ENCODE results near the gene RYR2. TPM values are rescaled to one million over a fixed set of nuclear protein-coding genes. Genes with fewer than 3 reads are reported as not detected.

RYR2 gene
- total and polyA plus RNA-seq, 9 of the 15 experiments (the other 6 are each of a cell fraction or from before 2014, with no cell fraction given) = 0.03 to 0.42 (median 0.14) TPM

DNA sequence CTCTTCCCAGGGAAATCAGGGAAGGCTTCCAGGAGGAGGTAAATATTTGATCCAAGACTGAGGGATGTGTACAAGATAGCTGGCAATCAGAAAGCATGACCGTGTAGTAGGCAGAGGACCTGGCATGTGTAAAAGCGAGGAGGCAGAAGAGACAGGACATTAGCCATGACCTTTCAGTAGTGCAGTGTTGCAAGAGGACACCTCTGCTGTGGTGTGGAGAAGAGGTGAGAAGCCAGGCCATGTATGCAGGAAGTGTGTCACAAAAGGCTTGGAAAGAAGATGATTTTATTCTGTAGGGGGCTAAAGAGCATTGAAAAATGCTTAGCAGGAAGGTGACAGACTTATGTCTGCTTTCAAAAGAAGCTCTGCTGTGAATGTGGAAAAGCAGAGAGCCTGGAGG is 467.8 kb downstream of the RYR2 start:
- Histone ChIP-seq H3K9me3 (replicated peaks; ENCODE audit: control insufficient read depth, insufficient read depth, low read depth, low read length) (no peaks in the 10 kb centered on the region), H3K27me3 (ENCODE audit: control insufficient read depth in 2 of 2, insufficient read depth in 2 of 2, low read length in 2 of 2) (no peaks in the 10 kb centered on the region), H3K9ac (ENCODE audit: insufficient read depth in 1 of 2, low read depth in 2 of 2, low read length in 2 of 2) (no peak overlapping the region), H3K36me3 (ENCODE audit: control insufficient read depth, insufficient read depth, low read length) (no peaks in the 10 kb centered on the region), H2AFZ (ENCODE audit: low read depth, low read length) (no peak overlapping the region), H4K20me1 (replicated peaks; ENCODE audit: control insufficient read depth, insufficient read depth, low read length) (no peaks in the 10 kb centered on the region), H3K4me1 (replicated peaks in 1 of 2; ENCODE audit: control insufficient read depth in 2 of 2, insufficient read depth in 2 of 2, low read length in 2 of 2) (no peaks in the 10 kb centered on the region), H3K27ac (ENCODE audit: extremely low read depth, low read depth, low read length) (no peak overlapping the region), H3K4me2 (ENCODE audit: insufficient read depth, low read length) (no peak overlapping the region), H3K9me1 (ENCODE audit: control insufficient read depth, insufficient read depth, low read length) (no peaks in the 10 kb centered on the region), H3K4me3 (no peak overlapping the region), H3K79me2 (ENCODE audit: control insufficient read depth, insufficient read depth, low read length) (no peaks in the 10 kb centered on the region)
- intact Hi-C loops (cut with micrococcal nuclease) (no loop called here), in situ Hi-C loops (cut with MboI) (no loop called here)
- BruUV-seq (replicated peaks) = no TSS peak
- FAIRE-seq (no peak), DNase-seq (ENCODE audit: extremely low read depth in 1 of 4, low spot score in 3 of 4) (no peak), ATAC-seq (no peak)
- CTCF ChIA-PET (ENCODE audit: low intra/inter-chr PET ratio) = no interaction called here
- 0% methylated on average over 2 of the region's 2 CpGs for WGBS (ENCODE audit: insufficient coverage, low coverage, missing lambda C conversion rate)
- TF ChIP-seq BRCA1 (IDR thresholded peaks at IDR 0.05) (no peak), BRCA1 (CRISPR knock-in tag; IDR thresholded peaks at IDR 0.05) (no peak), PREB (CRISPR knock-in tag; IDR thresholded peaks at IDR 0.05) (no peak), ZNF280A (IDR thresholded peaks at IDR 0.05; ENCODE audit: low read depth, partially characterized antibody) (no peak), U2AF1 (optimal IDR thresholded peaks at IDR 0.05; ENCODE audit: low read depth, low read length) (no peak), NFYB (IDR thresholded peaks at IDR 0.05; ENCODE audit: extremely low read depth, insufficient read length) (no peak), ZNF263 (CRISPR knock-in tag; IDR thresholded peaks at IDR 0.05; ENCODE audit: borderline replicate concordance) (no peak)
- TF ChIP-seq, protein P1, sequence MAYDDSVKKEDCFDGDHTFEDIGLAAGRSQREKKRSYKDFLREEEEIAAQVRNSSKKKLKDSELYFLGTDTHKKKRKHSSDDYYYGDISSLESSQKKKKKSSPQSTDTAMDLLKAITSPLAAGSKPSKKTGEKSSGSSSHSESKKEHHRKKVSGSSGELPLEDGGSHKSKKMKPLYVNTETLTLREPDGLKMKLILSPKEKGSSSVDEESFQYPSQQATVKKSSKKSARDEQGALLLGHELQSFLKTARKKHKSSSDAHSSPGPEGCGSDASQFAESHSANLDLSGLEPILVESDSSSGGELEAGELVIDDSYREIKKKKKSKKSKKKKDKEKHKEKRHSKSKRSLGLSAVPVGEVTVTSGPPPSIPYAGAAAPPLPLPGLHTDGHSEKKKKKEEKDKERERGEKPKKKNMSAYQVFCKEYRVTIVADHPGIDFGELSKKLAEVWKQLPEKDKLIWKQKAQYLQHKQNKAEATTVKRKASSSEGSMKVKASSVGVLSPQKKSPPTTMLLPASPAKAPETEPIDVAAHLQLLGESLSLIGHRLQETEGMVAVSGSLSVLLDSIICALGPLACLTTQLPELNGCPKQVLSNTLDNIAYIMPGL (CRISPR knock-in tag; IDR thresholded peaks at IDR 0.05) = no peak
- TF ChIP-seq, protein P2, sequence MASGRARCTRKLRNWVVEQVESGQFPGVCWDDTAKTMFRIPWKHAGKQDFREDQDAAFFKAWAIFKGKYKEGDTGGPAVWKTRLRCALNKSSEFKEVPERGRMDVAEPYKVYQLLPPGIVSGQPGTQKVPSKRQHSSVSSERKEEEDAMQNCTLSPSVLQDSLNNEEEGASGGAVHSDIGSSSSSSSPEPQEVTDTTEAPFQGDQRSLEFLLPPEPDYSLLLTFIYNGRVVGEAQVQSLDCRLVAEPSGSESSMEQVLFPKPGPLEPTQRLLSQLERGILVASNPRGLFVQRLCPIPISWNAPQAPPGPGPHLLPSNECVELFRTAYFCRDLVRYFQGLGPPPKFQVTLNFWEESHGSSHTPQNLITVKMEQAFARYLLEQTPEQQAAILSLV (tag; IDR thresholded peaks at IDR 0.05) = no peak
- TF ChIP-seq, protein P3, sequence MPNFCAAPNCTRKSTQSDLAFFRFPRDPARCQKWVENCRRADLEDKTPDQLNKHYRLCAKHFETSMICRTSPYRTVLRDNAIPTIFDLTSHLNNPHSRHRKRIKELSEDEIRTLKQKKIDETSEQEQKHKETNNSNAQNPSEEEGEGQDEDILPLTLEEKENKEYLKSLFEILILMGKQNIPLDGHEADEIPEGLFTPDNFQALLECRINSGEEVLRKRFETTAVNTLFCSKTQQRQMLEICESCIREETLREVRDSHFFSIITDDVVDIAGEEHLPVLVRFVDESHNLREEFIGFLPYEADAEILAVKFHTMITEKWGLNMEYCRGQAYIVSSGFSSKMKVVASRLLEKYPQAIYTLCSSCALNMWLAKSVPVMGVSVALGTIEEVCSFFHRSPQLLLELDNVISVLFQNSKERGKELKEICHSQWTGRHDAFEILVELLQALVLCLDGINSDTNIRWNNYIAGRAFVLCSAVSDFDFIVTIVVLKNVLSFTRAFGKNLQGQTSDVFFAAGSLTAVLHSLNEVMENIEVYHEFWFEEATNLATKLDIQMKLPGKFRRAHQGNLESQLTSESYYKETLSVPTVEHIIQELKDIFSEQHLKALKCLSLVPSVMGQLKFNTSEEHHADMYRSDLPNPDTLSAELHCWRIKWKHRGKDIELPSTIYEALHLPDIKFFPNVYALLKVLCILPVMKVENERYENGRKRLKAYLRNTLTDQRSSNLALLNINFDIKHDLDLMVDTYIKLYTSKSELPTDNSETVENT (CRISPR knock-in tag; IDR thresholded peaks at IDR 0.05) = no peak
- POLR2A ChIA-PET = no interaction called here
